Smooth muscle cell (in vitro differentiated cells): Measurements from ENCODE around the gene TMCO4. TPM values are rescaled to one million over a fixed set of nuclear protein-coding genes. Genes with fewer than 3 reads are reported as not detected.
A peak's percentile ranks its signal among the peaks of the same experiment; 100 is the strongest.

Experiments used
- DNase-seq: peaks from one replicate; lab custom pipeline; 2025; ENCODE audit not compliant: unreplicated experiment; lab: John Stamatoyannopoulos, UW
- H2AFZ ChIP-seq: fragments of 200-600 bp; sonication (generic); 2 replicates; pipeline ENCODE4 v1.6.0; 2016; ENCODE audit warnings: antibody characterized with exemption, low read depth, mild to moderate bottlenecking
- H3F3A ChIP-seq: fragments of 200-600 bp; sonication (generic); 2 replicates; pipeline ENCODE4 v1.6.0; 2017; ENCODE audit warnings: antibody characterized with exemption, low read depth
- H3K27ac ChIP-seq: fragments of 200-600 bp; sonication (generic); 2 replicates; pipeline ENCODE4 v1.5.1; 2016; ENCODE audit warnings: low read depth, mild to moderate bottlenecking
- H3K27me3 ChIP-seq: fragments of 200-600 bp; sonication (generic); 2 replicates; pipeline ENCODE4 v1.6.1; 2016; ENCODE audit warnings: low read depth, mild to moderate bottlenecking
- H3K36me3 ChIP-seq: fragments of 200-600 bp; sonication (generic); 2 replicates; pipeline ENCODE4 v1.5.1; 2016; ENCODE audit warnings: low read depth
- H3K4me1 ChIP-seq: fragments of 200-600 bp; sonication (generic); 2 replicates; pipeline ENCODE4 v1.5.1; 2016; ENCODE audit warnings: low read depth
- H3K4me2 ChIP-seq: fragments of 200-600 bp; sonication (generic); 2 replicates; pipeline ENCODE4 v1.6.0; 2016; ENCODE audit warnings: mild to moderate bottlenecking
- H3K4me3 ChIP-seq: fragments of 200-600 bp; sonication (generic); 2 replicates; pipeline ENCODE4 v1.5.1; 2016; ENCODE audit warnings: mild to moderate bottlenecking
- H3K79me2 ChIP-seq: fragments of 200-600 bp; sonication (generic); 2 replicates; pipeline ENCODE4 v1.6.0; 2016; ENCODE audit warnings: low read depth, mild to moderate bottlenecking
- H3K9ac ChIP-seq: fragments of 200-600 bp; sonication (generic); 2 replicates; pipeline ENCODE4 v1.6.0; 2016; ENCODE audit warnings: low read depth
- H3K9me3 ChIP-seq: fragments of 200-600 bp; sonication (generic); replicated peaks from 2 replicates; pipeline ENCODE4 v1.5.1; 2016; ENCODE audit warnings: low read depth
- H4K20me1 ChIP-seq: fragments of 200-600 bp; sonication (generic); 2 replicates; pipeline ENCODE4 v1.6.0; 2016; ENCODE audit warnings: low read depth
- WGBS: methylation state at CpG from one replicate; pipeline ENCODE4 v1.1.7; 2016; ENCODE audit warnings: low lambda C conversion rate; 5-methylcytosine and 5-hydroxymethylcytosine counted together
- polyA plus RNA-seq: library from polyadenylated mRNA; unstranded; fragments of >200 nt; fragmentation: Nextera tagmentation; extraction: Ambion mirVana; gene quantifications from 2 replicates; pipeline ENCODE4 v1.2.1, GENCODE V29; 2016
- total RNA-seq: library from RNA; depleted of rRNA; stranded (reverse); fragments of >200 nt; gene quantifications from 2 replicates; pipeline ENCODE4 v1.2.3, GENCODE V29; 2014
- TF ChIP-seq, protein P1 (sequence below): fragments of 200-600 bp; sonication (generic); IDR thresholded peaks from 2 replicates; pipeline ENCODE4 v1.5.1; 2017; ENCODE audit warnings: borderline replicate concordance, mild to moderate bottlenecking, antibody characterized with exemption; ENCODE audit not compliant: insufficient read depth, poor library complexity, severe bottlenecking

Gene TMCO4
- total and polyA plus RNA-seq, 2 experiments from 2014 or later: 5.4 to 6.8 TPM

DNA sequence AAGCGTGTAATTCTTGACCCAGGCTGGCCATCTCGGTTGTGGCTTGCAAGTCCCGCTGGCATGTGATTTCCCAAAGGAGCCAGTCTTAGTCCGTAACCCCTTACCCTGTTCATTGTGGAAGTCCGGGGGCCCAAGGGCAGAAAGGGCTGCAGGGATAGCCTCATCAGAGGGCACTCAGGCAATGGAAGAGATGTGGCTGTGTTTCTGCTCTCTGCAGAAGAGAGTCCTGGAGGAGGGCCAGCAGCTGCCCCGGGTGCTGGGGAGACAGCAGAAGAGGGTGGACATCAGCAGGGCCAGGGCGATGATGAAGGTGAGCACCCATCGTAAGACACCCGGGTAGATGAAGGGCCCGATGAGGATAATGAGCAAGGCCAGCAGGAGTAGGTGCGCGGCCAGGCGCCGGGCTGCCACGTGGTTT lies 14.5 kb upstream of the TMCO4 start:
- Histone ChIP-seq H3K4me3 (no peak overlapping the region), H3K79me2 (no peaks in the 10 kb centered on the region), H4K20me1 (no peaks in the 10 kb centered on the region), H3K4me2 (no peak overlapping the region), H3K9me3 (no peaks in the 10 kb centered on the region), H3K36me3 (no peaks in the 10 kb centered on the region), H3F3A (no peaks in the 10 kb centered on the region), H3K4me1 (no peaks in the 10 kb centered on the region), H3K27me3 (no peaks in the 10 kb centered on the region), H2AFZ (no peak overlapping the region), H3K27ac (no peak overlapping the region), H3K9ac (no peak overlapping the region)
- DNase-seq: no peak
- 96% methylated on average over 15 of the region's 15 CpGs for WGBS
- TF ChIP-seq, protein P1, sequence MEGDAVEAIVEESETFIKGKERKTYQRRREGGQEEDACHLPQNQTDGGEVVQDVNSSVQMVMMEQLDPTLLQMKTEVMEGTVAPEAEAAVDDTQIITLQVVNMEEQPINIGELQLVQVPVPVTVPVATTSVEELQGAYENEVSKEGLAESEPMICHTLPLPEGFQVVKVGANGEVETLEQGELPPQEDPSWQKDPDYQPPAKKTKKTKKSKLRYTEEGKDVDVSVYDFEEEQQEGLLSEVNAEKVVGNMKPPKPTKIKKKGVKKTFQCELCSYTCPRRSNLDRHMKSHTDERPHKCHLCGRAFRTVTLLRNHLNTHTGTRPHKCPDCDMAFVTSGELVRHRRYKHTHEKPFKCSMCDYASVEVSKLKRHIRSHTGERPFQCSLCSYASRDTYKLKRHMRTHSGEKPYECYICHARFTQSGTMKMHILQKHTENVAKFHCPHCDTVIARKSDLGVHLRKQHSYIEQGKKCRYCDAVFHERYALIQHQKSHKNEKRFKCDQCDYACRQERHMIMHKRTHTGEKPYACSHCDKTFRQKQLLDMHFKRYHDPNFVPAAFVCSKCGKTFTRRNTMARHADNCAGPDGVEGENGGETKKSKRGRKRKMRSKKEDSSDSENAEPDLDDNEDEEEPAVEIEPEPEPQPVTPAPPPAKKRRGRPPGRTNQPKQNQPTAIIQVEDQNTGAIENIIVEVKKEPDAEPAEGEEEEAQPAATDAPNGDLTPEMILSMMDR: no peak

DNA sequence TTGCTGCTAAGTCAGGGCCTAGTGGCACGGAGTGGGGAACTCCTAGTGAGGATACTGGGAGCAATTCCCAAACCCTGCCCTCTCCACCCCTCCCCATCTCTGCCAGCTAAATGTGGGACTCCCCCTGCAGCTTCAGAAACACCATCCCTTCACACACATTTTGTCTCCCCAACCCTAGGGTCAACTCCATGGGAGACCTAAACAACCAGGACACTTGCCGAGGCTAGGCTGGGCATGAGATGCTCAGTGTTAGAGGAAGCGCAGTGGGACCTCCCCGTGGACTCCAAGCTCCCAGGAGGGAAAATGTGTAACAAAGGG lies 13.9 kb upstream of the TMCO4 start:
- no peaks in the 10 kb centered on the region for H3K4me1 ChIP-seq
- WGBS: 90% methylated on average over 4 of the region's 4 CpGs
- H3K36me3 ChIP-seq: no peaks in the 10 kb centered on the region
- H3K27ac ChIP-seq: no peak overlapping the region
- no peaks in the 10 kb centered on the region for H3K79me2 ChIP-seq
- H3F3A ChIP-seq: no peaks in the 10 kb centered on the region
- H4K20me1 ChIP-seq: no peaks in the 10 kb centered on the region
- H3K27me3 ChIP-seq: no peaks in the 10 kb centered on the region
- no peak overlapping the region for H2AFZ ChIP-seq
- no peak for DNase-seq
- no peak overlapping the region for H3K4me3 ChIP-seq
- no peak overlapping the region for H3K4me2 ChIP-seq
- TF ChIP-seq, protein P1: no peak
- H3K9ac ChIP-seq: no peak overlapping the region
- no peaks in the 10 kb centered on the region for H3K9me3 ChIP-seq

DNA sequence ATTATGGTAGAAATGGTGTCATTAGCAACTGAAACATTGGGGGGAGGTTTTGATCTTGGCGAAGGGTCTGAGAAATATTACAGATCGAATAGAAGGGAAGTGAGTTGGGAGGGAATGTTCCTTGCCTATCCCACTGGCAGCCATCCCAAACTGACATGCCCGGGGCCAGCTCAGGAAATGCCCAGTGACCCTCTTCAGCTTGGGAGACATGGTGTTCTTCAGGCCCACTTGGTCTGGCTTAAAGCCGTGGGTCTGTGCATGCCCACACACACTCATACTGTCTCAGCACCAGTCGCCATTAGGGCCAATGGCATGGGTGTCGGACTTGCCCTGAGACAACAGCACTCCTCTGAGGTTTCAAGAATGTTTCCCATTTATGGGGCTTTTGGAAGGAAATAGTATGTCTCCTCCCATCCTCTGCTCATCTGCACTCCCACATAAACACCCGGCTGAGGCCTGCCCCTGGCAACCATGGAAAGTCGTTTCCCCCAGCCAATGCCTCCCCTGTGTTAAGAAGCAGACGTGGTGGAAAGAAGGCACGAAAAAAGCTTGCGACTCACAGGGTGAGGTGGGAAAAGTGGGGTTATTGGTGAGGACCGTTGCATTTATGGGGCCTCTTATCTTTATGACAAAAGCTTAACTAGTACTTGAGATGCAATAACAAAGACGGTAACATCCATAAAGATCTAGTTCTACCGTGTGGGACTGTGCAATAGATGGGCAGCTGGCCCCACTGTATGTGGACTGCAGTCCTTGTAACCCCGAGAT lies 13.3 kb upstream of the TMCO4 start:
- Histone ChIP-seq H4K20me1 (no peaks in the 10 kb centered on the region), H3F3A (no peaks in the 10 kb centered on the region), H3K9me3 (no peaks in the 10 kb centered on the region), H3K79me2 (no peaks in the 10 kb centered on the region), H3K4me1 (no peaks in the 10 kb centered on the region), H3K36me3 (no peaks in the 10 kb centered on the region), H3K27me3 (no peaks in the 10 kb centered on the region), H2AFZ (no peak overlapping the region), H3K4me3 (no peak overlapping the region), H3K27ac (no peak overlapping the region), H3K4me2 (no peak overlapping the region), H3K9ac (no peak overlapping the region)
- DNase-seq: no peak
- 61% methylated on average over 15 of the region's 15 CpGs for WGBS
- TF ChIP-seq, protein P1: no peak

DNA sequence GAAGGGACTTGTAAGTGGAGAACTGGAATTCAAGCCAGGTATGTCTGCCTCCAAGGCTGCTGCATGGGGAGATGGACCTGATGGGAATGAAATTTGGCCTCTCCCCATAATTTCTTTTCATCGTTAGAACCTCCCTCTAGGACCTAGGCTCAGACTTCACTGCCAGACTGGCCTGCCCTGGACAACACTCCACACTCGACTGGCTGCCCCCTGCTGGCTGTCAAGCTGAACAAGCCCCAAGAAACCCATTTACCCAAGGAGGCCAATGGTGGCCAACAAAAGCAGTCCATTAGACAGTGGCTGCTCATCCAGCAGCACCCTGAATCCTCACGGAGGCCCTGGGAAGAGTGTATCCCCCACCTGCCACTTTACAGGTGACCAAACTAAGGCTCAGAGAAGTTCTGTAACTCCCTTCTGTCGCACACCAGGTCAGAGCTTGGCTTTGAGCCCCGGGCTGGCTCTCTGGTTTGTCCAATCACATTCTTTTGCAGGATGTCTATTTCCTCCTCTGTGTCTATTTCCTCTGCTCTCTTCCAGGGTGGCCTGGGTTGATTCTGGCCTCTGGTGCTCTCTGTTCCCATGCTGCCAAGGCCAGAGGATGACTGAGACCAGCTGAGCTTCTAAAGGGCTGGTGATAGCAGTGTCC lies 11.6 kb upstream of the TMCO4 start:
- no peak overlapping the region for H3K4me3 ChIP-seq
- H3F3A ChIP-seq: no peaks in the 10 kb centered on the region
- no peaks in the 10 kb centered on the region for H3K4me1 ChIP-seq
- no peaks in the 10 kb centered on the region for H4K20me1 ChIP-seq
- no peak overlapping the region for H2AFZ ChIP-seq
- H3K36me3 ChIP-seq: no peaks in the 10 kb centered on the region
- H3K9me3 ChIP-seq: no peaks in the 10 kb centered on the region
- DNase-seq: no peak
- H3K79me2 ChIP-seq: no peaks in the 10 kb centered on the region
- H3K27ac ChIP-seq: no peak overlapping the region
- H3K9ac ChIP-seq: no peak overlapping the region
- H3K4me2 ChIP-seq: no peak overlapping the region
- TF ChIP-seq, protein P1: peak; percentile 40
- no peaks in the 10 kb centered on the region for H3K27me3 ChIP-seq
- 68% methylated on average over 5 of the region's 5 CpGs for WGBS
